Stimulated activated CD4-positive, alpha-beta T cell treated with anti-CD3 and anti-CD28 coated beads, Interleukin-2, amount 100 ng/mL, for 4 hours (primary cell): ENCODE data around the gene CTBP1.

Experiments used
- DNase-seq: peaks from one replicate; pipeline ENCODE4 v3.0.0-alpha.2; 2020; ENCODE audit warnings: low read depth

The CTBP1 gene

DNA sequence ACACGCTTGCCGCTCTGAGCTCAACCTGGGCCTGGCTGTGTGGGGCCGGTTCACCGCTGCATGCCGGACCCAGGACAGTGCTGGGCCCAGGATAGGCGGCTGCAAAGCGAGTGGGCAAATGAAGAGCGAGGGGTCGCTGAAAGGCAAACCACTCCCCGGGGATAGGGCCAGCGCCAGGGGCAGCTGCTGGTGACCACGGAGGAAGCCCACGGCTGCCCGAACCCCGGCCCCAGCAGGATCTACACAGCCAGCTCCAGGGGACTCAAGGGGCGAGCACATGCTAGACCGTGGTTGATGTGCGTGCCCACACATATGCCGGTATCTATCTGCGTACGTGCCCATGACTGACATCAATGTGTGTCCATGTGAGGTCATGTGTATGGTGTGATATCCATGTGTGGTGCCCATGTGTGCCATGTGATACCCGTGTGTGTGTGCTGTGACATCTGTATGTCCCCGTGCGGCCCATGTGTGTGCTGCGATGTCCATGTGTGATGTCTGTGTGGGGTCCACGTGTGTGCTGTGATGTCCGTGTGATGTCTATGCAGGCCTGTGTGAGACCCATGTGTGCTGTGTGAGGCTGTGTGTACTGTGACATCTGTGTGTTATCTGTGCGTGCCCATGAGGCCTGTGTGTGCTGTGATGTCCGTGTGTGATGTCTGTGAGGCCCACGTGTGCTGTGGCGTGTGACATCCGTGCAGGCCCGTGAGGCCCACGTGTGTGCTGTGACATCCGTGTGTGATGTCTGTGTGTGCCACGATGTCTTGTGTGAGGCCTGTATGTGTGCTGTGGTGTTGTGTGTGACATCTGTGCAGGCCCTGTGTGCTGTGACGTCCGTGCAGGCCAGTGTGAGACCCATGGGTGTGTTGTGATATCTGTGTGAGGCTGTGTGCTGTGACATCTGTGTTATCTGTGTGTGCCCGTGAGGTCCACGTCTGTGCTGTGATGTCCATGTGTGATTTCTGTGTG, 24.8 kb downstream of the CTBP1 start:
- DNase-seq = no peak

DNA sequence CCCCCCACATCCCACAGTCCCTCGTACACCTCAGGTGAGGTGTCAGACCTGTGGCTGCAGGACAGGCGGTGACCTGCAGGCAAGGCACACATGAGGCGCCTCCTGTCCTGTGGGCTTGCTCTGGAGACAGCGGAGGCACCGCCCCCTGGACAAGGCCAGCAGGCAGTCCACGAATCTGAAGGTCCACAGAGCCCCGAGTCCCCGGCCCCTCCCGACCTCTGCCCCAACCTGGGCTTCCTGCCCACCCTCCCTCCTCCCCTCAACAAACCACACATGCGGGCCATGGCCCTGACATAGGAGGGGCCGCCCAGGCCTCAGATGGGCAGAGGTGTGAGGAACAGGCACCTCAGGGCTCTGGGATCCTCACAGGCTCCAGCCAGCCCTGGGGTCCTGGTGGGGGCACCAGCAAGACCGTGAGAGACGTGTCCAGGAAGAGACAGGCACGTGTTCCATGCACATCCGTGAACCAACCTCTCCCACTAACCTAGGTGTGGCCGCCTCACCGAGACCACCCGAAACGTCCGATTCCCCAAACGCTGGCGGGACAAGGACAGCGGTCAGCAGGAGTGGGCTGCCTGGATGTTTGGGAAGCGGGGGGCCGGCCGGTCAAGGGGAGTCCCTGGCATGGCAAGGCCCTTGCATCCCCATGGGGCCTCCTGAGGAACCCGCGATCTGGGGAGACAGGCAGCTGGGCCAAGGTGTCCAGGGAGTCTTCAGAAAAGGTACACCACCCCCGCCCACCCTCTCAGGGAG, 25.8 kb downstream of the CTBP1 start:
- DNase-seq = no peak

DNA sequence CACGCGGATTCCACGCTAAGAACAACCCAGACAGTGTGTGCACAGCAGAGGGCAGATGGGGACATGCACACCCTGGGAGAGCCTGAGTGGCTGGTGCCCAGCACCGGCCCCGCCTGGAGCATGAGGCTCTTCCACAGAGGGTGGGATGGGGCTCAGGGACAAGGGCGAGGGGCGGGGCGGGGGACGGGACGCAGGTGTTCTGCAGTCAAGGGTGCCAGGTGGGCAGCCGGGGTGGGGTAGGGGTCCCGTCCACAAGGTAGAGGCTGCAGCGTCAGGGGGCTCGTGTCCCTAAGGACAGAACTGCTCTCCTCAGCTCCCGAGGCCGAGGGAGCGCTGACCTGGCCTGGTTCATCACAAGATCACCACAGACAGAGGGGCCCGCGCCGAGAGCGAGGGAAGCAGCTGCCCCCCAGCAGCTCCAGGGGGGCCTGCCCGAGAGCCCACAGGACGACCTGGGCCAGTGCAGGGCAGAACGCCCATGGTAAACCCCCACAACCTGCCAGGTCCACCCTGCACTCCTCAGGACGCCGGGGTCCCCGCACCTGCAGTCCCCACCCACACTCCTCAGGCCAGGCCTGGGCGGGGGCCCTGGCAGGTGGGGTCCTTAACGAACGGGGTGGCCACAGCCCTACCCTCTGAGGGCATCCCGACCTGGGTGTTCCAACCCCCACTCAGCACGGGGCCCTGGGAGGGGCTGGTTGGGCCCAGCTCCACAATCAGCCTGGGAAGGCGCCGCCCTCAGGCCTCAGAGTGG, 26.7 kb downstream of the CTBP1 start:
- no peak for DNase-seq

DNA sequence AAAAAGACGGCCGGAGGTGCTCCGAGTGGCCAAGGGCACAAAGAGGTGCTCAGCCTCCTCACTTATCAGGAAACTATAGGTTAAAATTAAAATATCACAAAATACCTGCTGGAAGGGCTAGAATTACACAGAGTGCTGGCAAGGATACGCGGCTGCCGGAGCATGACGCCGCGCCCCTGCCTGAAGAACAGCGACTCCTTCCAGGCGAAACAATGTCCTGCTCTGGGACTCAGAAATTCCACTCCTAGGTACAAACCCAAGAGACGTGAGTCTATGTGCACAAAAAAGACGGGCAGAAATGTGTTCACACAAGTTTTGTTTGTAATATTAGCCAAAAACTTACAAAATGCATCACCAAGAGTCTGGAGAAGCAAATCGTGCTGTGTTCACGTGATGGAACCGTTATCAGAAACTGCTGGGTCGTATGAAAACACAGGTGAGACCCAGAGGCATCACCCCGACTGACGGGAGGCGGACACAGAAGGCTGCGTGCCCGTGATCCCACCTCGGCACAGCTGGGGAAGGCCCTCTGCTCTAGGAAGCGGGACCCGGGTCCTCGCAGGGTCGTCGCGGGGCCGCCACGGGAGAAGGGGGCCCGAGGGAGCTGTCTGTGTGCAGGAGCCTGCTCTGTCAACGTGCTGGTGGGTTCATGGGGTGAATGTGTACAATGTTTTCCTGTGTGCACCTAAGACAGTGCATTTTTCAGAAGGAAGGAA, 27.6 kb downstream of the CTBP1 start:
- DNase-seq = no peak

DNA sequence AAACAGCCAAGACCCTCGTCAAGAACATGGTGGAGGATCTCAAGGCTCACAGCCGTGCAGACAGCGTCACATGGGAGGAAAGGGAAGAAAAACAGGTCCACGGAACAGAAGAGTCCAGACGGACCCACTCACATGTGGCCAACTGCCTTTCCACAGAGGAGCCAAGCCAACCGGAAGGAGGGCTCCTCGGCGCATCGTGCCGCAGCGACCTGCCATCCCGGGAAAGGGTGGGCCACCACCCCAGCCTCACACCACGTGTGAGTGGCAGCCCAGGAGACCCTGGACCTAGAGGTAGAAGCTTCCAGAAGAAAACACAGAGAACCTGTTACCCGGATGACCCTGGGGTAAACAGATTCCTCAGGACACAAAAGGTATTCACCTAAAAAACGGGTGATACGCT, 28.4 kb downstream of the CTBP1 start:
- DNase-seq = no peak

- DNase-seq = no peak
Measured at GRCh38 chr4:1219566-1219950, 29.4 kb downstream of the CTBP1 start.

DNA sequence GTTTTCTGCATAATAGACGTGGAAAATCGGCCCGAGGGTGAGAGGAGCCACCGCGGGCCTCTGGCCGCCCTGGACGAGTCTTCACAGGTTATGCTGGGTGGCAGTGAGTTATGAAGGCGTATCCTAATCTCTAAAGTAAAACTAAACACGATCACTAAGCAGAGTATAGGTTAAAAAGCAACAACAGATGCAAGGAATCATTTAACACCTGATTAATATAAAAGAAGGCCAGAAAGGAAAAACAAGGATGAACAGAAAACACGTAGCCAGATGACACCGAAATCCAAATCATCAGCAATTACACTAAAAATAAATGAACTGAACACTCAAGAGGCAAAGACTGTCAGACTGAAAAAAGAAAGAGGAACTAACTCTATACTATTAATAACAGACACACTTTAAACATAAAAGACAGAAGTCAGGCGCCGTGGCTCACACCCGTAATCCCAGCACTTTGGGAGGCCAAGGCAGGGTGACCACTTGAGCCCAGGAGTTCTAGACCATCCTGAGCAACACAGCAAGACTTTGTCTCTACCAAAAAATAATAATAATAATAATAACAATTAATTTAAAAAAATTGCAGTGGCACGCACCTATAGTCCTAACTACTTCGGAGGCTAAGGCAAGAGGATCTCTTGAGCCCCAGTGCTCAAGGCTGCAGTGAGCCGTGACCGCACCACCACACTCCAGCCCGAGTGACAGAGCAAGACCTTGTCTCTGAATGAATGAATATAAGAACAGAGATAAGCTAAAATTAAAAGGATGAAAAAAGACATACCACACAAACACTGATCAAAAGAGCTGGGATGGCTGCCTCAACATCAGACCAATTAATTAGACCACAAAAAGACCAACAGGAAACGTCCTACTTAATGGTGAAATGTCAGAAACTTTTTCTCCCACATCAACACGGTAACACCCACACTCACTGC, 30.0 kb downstream of the CTBP1 start:
- DNase-seq = no peak

DNA sequence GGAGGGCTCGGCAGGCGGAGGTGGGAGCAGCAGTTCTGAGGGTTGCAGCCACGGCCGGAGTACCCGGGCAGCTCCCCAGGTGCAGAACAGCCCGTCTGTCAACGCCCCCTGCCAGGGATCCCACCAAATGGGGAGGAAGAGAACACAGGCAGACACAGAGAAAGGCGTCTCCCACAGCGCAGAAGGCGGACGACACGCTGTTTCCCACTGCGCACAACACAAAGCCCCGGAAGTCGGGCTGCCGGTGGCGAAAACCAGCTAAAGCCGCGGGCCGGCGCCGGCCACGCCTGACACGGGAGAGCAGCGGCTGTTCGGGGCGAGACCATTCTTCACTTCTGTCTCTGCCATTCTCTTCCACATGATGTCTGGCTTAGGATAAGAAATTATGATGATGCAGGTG, 31.6 kb downstream of the CTBP1 start:
- DNase-seq = no peak

GRCh38 chr4:1216869-1217294, 32.0 kb downstream of the CTBP1 start:
- peak; percentile 29 for DNase-seq

GRCh38 chr4:1216076-1216614, 32.8 kb downstream of the CTBP1 start:
- no peak for DNase-seq

- no peak for DNase-seq
Measured at GRCh38 chr4:1215141-1216075, 33.5 kb downstream of the CTBP1 start.

DNA sequence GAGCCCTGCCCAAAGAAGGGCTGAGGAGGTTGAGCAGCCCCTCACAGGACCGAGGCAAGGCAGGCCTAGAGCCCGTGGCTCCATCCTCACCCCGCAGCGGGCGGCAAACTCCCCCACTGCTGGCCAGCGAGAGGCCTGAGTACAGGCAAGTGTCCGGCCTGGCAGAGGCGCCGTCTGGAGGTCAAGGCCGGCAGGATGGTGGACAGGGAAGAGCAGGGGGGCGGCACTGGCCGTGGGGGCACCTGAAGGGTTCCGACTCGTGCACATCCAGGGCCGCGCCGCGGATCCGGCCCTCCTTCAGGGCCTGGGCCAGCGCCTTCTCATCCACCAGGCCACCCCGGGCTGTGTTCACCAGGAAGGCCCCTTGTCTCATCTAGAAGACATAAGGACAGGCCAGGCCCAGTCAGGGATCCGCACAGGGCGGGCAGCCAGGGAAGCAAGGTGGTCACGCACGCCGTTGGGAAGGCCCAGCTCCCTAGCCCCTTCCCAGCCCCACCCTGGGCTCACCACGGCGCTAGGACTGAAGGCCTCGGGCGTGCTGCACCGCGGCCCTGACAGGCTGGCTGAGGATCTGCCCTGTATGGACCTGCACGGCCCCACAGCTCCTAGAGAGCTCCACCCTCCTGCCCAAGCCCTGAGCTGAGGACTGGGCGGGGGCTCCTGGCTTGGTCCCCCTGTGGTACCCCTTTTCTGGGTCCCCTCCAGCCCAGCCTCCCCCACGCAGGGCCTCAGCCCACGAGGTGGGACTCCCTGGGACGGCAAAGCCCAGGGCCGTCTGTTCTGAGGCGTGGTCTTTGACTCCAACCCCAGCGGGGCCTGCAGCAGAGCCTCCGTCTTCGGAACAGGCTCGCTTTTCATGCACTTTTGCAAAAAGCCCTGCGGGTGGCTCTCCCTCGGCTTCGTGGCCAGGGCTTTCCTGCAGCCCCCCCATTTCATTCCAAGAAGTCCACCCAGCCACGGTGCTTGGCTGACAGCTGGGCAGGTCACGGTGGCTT, 34.5 kb downstream of the CTBP1 start:
- DNase-seq = no peak

- DNase-seq = no peak
Measured at GRCh38 chr4:1213336-1213995, 35.5 kb downstream of the CTBP1 start.

DNA sequence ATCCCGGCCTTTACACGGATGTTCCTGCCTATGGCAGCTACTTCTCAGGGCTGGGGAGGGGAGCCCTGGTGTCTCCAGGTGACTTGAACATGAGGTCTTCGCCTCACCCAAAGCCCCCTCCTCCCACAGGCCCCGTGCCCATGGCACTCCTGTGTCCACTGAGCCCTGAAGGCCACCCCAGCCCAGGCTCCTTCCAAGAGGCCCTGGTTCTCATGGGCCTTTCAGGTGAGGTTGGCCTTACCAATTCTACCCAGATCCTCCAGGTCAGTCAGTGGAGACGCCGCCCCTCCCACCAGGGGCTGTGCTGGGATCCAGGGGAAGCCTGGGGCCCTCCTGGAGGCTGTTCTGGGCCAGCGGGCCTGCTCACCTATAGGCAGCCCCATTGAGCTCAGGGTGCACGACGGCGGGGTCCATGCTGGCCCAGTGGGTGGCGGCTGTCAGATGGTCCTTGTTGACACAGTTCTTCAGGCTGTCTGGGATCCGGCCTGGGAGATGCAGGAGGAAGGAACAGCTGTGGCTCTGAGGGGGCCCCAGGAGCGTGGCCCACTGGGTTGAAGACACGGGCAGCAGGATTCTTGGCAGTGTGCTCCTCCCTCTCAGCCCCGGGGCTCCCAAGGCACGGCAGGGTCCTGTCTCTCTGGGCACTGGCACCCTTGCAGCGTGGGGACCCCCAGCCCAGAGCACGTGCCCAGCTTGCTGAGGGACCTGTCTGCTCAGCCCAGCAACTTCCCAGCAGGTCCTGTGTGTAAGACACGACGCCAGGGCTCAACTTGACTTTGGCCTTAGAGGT, 36.2 kb downstream of the CTBP1 start:
- DNase-seq = no peak

DNA sequence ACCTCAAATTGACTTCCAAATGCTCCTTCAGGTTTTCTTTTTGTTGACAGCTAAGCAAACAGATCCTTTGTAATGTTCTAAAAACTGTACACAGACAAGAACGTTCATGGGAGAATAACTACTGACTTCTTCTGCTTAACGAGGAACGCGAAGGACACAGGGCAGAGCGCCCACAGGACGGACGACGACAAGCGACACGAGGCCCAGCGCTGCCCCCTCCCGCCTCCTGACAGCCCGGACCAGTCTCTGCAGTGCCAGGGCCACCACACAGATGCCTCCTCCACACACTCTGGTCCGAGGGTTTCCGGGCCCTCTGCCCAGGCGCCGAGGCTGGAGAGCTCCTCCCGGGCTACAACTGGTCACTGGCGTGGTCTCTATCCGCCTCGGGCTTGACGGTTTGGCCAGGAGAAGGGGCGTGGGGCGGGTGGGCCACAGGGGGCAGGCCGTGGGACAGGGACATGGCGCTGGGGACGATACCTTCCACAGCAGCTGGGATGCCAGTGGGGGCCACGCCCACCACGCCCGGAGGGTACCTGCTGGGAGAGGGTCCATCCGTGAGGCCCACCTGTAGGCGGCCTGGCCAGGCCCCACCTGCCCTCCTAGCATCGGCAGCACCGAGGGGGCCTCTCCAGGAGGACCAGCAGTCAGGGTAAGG, 36.9 kb downstream of the CTBP1 start:
- DNase-seq = no peak

DNA sequence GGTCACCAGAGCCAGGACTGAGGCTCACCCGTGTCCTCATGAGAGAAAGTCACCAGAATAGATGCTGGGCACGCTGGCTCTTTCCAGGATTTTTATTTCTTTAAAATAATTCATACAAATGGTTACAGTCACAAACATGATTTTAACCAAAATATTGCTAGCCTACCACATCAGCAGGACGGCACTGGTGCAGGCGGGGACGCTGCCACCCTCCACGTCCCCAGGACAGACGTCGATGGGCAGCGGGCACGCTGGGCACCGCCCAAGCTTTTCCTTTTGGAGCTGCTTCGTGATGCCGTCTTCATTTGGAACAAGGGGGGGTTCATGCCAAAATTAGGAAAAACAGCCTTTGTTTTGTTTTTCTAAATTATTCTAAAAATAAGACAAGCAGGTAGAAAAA, 37.6 kb downstream of the CTBP1 start:
- DNase-seq = no peak
